ENCODE data around the gene NELL2. TPM values are rescaled to one million over a fixed set of nuclear protein-coding genes. Genes with fewer than 3 reads are reported as not detected.

The NELL2 gene
- total RNA-seq, 2 experiments from 2014 or later, result 99.7 to 106 TPM

GRCh38 chr12:44859998-44860689, 16.0 kb downstream of the NELL2 start:
- ATAC-seq (peak; percentile 57), DNase-seq (no peak)
- peaks cover 51% of the 10 kb centered on the region for H3K36me3 Mint-ChIP-seq (ENCODE audit: low read depth)
- intact Hi-C loops (cut with micrococcal nuclease), result no loop called here
- CTCF ChIA-PET, result interaction anchor here (0.6 to 5.0 kb wide), 4 partner anchors 11 to 48 kb away, joined by 3 to 35 read pairs (median 4); partner anchors contain the start of gene NELL2
- no peak for TF ChIP-seq CTCF (IDR thresholded peaks at IDR 0.05)
- peak overlapping the region; percentile 87 for H3K27ac Mint-ChIP-seq
- peaks cover 25% of the 10 kb centered on the region for H3K9me3 Mint-ChIP-seq
- H3K4me1 Mint-ChIP-seq (ENCODE audit: low read depth), result peaks cover 76% of the 10 kb centered on the region
- no peaks in the 10 kb centered on the region for H3K27me3 Mint-ChIP-seq
- no peak overlapping the region for H3K4me3 Mint-ChIP-seq
- POLR2A ChIA-PET, result interaction anchor here (1.2 to 3.8 kb wide), 4 partner anchors 12 to 17 kb away, joined by 3 to 13 read pairs (median 4); no protein-coding TSS in a partner anchor

GRCh38 chr12:44858226-44858855, 17.8 kb downstream of the NELL2 start:
- H3K36me3 Mint-ChIP-seq (ENCODE audit: low read depth), result peaks cover 39% of the 10 kb centered on the region
- no peak overlapping the region for H3K4me3 Mint-ChIP-seq
- H3K9me3 Mint-ChIP-seq, result peaks cover 15% of the 10 kb centered on the region
- peaks cover 82% of the 10 kb centered on the region for H3K4me1 Mint-ChIP-seq (ENCODE audit: low read depth)
- ChIA-PET POLR2A (interaction anchor here (0.8 to 2.3 kb wide), 4 partner anchors 10 to 17 kb away, joined by 3 to 12 read pairs (median 7); partner anchors contain the start of gene NELL2), CTCF (interaction anchor here (1.2 to 2.6 kb wide), 4 partner anchors 11 to 870 kb away, joined by 3 to 17 read pairs (median 4); partner anchors contain the start of gene NELL2)
- no peak for TF ChIP-seq CTCF (IDR thresholded peaks at IDR 0.05)
- ATAC-seq (no peak), DNase-seq (no peak)
- H3K27ac Mint-ChIP-seq, result peak overlapping the region; percentile 23
- intact Hi-C loops (cut with micrococcal nuclease), result no loop called here
- no peaks in the 10 kb centered on the region for H3K27me3 Mint-ChIP-seq

GRCh38 chr12:44852483-44852882, 23.6 kb downstream of the NELL2 start:
- peak overlapping the region; percentile 51 for H3K4me3 Mint-ChIP-seq
- no peak for TF ChIP-seq CTCF (IDR thresholded peaks at IDR 0.05)
- ChIA-PET CTCF (interaction anchor here (0.7 to 1.9 kb wide), 7 partner anchors 11 to 43 kb away, joined by 3 to 5 read pairs (median 3); no protein-coding TSS in a partner anchor), POLR2A (interaction anchor here (1.6 kb wide), 2 partner anchors 9 to 22 kb away, joined by 4 read pairs; no protein-coding TSS in a partner anchor)
- H3K36me3 Mint-ChIP-seq (ENCODE audit: low read depth), result peaks cover 6% of the 10 kb centered on the region
- no peaks in the 10 kb centered on the region for H3K27me3 Mint-ChIP-seq
- no peaks in the 10 kb centered on the region for H3K9me3 Mint-ChIP-seq
- DNase-seq (peak; percentile 44), ATAC-seq (no peak)
- H3K4me1 Mint-ChIP-seq (ENCODE audit: low read depth), result peaks cover 90% of the 10 kb centered on the region
- intact Hi-C loops (cut with micrococcal nuclease), result no loop called here
- H3K27ac Mint-ChIP-seq, result peak overlapping the region; percentile 82

GRCh38 chr12:44851586-44851985, 24.5 kb downstream of the NELL2 start:
- Mint-ChIP-seq H3K4me3 (peak overlapping the region; percentile 39), H3K27me3 (no peaks in the 10 kb centered on the region), H3K4me1 (ENCODE audit: low read depth) (peaks cover 87% of the 10 kb centered on the region), H3K27ac (peak overlapping the region; percentile 82), H3K9me3 (no peaks in the 10 kb centered on the region), H3K36me3 (ENCODE audit: low read depth) (peaks cover 6% of the 10 kb centered on the region)
- TF ChIP-seq CTCF (IDR thresholded peaks at IDR 0.05), result no peak
- intact Hi-C loops (cut with micrococcal nuclease), result no loop called here
- DNase-seq (no peak), ATAC-seq (no peak)
- ChIA-PET CTCF (interaction anchor here (1.0 to 1.9 kb wide), 5 partner anchors 10 to 42 kb away, joined by 3 to 5 read pairs (median 3); no protein-coding TSS in a partner anchor), POLR2A (interaction anchor here (1.4 kb wide), 1 partner anchor 15 kb away, joined by 5 read pairs; no protein-coding TSS in a partner anchor)

Data from activated CD8-positive, alpha-beta T cell treated with anti-CD3 and anti-CD28 coated beads for 36 hours (primary cell).